Measurements from ENCODE around the gene EIF4A3. TPM values are rescaled to one million over a fixed set of nuclear protein-coding genes. Genes with fewer than 3 reads are reported as not detected.

EIF4A3 gene
- polyA plus RNA-seq, 2 of the 4 experiments (the other 2 are of a cell fraction) = 181 to 189 TPM

DNA sequence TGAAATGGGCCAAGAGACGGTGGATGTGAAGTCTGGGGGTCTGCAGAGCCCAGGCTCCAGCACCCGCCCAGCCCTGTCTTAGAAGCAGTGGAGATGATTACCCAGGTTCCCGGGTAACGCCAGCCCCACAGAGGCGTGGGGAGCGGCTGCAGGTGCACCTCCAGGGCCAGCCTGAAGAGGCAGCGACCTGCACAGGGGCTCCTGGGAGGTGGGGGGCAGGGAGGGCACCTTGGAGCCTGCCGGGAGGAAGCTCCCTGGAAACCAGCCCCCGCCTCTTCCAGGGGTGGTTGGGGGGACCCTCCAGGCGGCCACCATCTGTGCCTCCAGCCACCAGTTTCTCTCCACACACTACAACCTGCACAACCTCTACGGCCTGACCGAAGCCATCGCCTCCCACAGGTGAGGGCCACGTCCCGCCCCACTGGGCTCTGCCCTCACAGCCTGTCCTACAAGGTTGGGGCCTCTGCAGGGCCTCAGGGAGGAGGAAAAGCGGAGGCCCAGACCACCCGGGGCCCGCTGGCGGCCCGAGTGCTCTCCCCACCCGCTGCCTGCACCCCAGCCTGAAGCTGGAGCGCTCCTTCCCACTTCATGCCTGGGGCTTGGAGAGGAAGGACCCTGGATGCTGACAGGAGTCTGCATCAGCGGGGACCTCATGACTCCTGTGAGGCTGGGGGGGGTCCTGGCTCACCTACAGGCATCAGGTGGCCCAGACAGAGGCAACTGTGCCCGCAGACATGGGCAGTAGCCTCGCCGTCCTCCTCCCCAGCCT lies 35.0 kb downstream of the EIF4A3 start:
- peak; percentile 63 to 71; a peak in 5 of 6 replicates for ATAC-seq
- CTCF ChIA-PET = interaction anchor here (0.8 to 11.7 kb wide), 5 partner anchors 8 to 84 kb away, joined by 3 to 99 read pairs (median 4); partner anchors contain the start of gene GAA
- Histone ChIP-seq H3K9me3 (no peaks in the 10 kb centered on the region), H3K4me1 (no peaks in the 10 kb centered on the region), H3K4me3 (no peak overlapping the region), H3K4me2 (no peak overlapping the region), H3K27ac (no peak overlapping the region)
- POLR2A ChIA-PET = interaction anchor here (1.3 kb wide), 1 partner anchor 10 kb away, joined by 6 read pairs; the partner anchor contains the start of gene GAA
- no peak for FAIRE-seq
- 86% methylated on average over 25 of the region's 26 CpGs for WGBS (ENCODE audit: missing lambda C conversion rate)
- TF ChIP-seq RARB (CRISPR knock-in tag; IDR thresholded peaks at IDR 0.05) (no peak), TP53 (CRISPR knock-in tag; IDR thresholded peaks at IDR 0.05) (no peak), RCOR1 (IDR thresholded peaks at IDR 0.05; ENCODE audit: low read depth, low read length) (no peak), PHF8 (IDR thresholded peaks at IDR 0.05; ENCODE audit: borderline replicate concordance, low read depth) (no peak), FOXS1 (CRISPR knock-in tag; IDR thresholded peaks at IDR 0.05) (no peak), ESRRA (IDR thresholded peaks at IDR 0.05; ENCODE audit: borderline replicate concordance, low read length) (no peak), NFE2L2 (conservative IDR thresholded peaks at IDR 0.05; ENCODE audit: low read length) (no peak), BHLHE40 (IDR thresholded peaks at IDR 0.05; ENCODE audit: low read depth, low read length) (no peak), JUNB (IDR thresholded peaks at IDR 0.05) (no peak)
- TF ChIP-seq, protein P1, sequence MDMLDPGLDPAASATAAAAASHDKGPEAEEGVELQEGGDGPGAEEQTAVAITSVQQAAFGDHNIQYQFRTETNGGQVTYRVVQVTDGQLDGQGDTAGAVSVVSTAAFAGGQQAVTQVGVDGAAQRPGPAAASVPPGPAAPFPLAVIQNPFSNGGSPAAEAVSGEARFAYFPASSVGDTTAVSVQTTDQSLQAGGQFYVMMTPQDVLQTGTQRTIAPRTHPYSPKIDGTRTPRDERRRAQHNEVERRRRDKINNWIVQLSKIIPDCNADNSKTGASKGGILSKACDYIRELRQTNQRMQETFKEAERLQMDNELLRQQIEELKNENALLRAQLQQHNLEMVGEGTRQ (IDR thresholded peaks at IDR 0.05) = no peak
- TF ChIP-seq, protein P2, sequence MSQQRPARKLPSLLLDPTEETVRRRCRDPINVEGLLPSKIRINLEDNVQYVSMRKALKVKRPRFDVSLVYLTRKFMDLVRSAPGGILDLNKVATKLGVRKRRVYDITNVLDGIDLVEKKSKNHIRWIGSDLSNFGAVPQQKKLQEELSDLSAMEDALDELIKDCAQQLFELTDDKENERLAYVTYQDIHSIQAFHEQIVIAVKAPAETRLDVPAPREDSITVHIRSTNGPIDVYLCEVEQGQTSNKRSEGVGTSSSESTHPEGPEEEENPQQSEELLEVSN (IDR thresholded peaks at IDR 0.05; ENCODE audit: borderline replicate concordance, low read depth) = no peak
- TF ChIP-seq, protein P3, sequence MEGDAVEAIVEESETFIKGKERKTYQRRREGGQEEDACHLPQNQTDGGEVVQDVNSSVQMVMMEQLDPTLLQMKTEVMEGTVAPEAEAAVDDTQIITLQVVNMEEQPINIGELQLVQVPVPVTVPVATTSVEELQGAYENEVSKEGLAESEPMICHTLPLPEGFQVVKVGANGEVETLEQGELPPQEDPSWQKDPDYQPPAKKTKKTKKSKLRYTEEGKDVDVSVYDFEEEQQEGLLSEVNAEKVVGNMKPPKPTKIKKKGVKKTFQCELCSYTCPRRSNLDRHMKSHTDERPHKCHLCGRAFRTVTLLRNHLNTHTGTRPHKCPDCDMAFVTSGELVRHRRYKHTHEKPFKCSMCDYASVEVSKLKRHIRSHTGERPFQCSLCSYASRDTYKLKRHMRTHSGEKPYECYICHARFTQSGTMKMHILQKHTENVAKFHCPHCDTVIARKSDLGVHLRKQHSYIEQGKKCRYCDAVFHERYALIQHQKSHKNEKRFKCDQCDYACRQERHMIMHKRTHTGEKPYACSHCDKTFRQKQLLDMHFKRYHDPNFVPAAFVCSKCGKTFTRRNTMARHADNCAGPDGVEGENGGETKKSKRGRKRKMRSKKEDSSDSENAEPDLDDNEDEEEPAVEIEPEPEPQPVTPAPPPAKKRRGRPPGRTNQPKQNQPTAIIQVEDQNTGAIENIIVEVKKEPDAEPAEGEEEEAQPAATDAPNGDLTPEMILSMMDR (IDR thresholded peaks at IDR 0.05) = no peak
- TF ChIP-seq, protein P4, sequence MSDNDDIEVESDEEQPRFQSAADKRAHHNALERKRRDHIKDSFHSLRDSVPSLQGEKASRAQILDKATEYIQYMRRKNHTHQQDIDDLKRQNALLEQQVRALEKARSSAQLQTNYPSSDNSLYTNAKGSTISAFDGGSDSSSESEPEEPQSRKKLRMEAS (IDR thresholded peaks at IDR 0.05) = no peak
- peak in 1 of 2 experiments; percentile 36 for DNase-seq (ENCODE audit: low read depth in 1 of 2, low spot score in 1 of 2)

DNA sequence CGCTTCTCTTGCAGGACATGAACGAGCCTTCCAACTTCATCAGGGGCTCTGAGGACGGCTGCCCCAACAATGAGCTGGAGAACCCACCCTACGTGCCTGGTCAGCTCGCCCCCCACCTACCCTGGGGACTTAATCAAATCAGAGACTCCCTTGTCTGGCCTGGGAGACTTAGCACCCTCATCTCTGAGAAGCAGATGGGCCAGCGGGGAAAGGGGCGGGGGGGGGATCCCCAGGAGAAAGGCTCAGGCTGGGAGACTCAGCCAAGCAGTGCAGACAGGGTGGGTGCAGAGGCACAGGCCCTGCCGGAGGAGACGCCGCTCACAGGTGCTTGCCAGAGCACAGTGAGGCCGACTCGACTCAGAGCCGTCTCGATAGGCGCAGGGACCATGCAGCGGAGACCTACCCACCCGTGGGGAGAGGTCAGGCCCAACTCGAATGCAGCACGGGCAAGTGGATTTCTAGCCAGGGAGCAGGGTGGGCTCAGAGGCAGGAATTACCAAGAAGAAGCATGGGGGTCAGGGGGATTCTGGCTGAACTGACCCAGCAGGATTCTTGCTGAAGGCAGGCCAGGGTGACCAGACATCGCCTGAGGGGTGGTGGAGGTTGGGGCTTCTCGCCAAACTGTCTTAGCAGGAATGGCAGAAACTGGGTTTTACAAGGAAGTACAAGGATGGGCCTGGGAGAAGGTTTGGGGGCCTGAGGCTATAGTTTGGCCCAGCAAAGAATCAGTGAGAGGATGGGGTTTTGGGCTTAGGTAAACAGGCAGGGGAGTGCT lies 35.8 kb downstream of the EIF4A3 start:
- POLR2A ChIA-PET = no interaction called here

More for the DNA sequence above, 35.8 kb downstream of the EIF4A3 start:
- no peak for FAIRE-seq
- CTCF ChIA-PET = interaction anchor here (1.2 to 11.7 kb wide), 2 partner anchors 10 to 105 kb away, joined by 4 to 99 read pairs; partner anchors contain the start of gene GAA
- TF ChIP-seq FOXS1 (CRISPR knock-in tag; IDR thresholded peaks at IDR 0.05) = no peak
- TF ChIP-seq HOXB5 (CRISPR knock-in tag; IDR thresholded peaks at IDR 0.05) = no peak
- TF ChIP-seq, protein P1 (IDR thresholded peaks at IDR 0.05) = no peak
- TF ChIP-seq ZC3H11A (IDR thresholded peaks at IDR 0.05) = no peak
- no peak for TF ChIP-seq HEYL (CRISPR knock-in tag; IDR thresholded peaks at IDR 0.05)
- TF ChIP-seq MAZ (IDR thresholded peaks at IDR 0.05; ENCODE audit: borderline replicate concordance, low read depth, low read length) = no peak
- Histone ChIP-seq H3K27ac (no peak overlapping the region), H3K4me3 (no peak overlapping the region), H3K9me3 (no peaks in the 10 kb centered on the region), H3K4me2 (no peak overlapping the region), H3K4me1 (no peaks in the 10 kb centered on the region)
- DNase-seq (ENCODE audit: low read depth in 1 of 2, low spot score in 1 of 2) = no peak
- ATAC-seq = no peak
- 89% methylated on average over 19 of the region's 21 CpGs for WGBS (ENCODE audit: missing lambda C conversion rate)
